ENCODE data around the gene CNTNAP5.

DNA sequence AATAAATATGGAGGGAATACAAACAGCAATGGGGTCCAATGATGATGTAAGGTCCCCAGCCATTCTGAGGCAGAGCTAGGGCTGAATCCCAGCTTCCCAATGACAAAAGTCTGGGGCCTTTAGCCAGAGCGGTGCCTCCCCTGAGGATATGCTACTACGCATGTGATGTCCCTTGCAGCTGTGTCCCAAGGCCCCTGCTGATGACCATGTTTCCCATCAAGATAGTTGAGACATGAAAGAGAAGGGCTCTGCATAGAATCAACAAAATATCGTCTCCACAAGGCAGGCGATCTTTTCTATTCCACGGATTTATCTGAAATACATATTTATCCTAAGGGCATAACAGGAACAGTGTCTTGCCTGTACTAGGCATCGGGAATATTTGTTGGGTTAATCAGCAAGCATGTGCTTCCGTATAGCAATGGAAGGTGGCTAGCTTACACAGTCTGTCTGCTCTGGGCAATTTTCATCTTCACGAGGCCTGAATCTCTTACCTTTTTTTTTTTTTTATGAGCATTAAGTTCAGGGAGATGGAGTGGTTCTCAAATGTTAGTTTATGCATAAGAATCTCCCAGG is 284.6 kb downstream of the CNTNAP5 start:
- TF ChIP-seq POLR2A (IDR thresholded peaks at IDR 0.05): no peak
- TF ChIP-seq, protein P1, sequence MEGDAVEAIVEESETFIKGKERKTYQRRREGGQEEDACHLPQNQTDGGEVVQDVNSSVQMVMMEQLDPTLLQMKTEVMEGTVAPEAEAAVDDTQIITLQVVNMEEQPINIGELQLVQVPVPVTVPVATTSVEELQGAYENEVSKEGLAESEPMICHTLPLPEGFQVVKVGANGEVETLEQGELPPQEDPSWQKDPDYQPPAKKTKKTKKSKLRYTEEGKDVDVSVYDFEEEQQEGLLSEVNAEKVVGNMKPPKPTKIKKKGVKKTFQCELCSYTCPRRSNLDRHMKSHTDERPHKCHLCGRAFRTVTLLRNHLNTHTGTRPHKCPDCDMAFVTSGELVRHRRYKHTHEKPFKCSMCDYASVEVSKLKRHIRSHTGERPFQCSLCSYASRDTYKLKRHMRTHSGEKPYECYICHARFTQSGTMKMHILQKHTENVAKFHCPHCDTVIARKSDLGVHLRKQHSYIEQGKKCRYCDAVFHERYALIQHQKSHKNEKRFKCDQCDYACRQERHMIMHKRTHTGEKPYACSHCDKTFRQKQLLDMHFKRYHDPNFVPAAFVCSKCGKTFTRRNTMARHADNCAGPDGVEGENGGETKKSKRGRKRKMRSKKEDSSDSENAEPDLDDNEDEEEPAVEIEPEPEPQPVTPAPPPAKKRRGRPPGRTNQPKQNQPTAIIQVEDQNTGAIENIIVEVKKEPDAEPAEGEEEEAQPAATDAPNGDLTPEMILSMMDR (IDR thresholded peaks at IDR 0.05): no peak
